ENCODE results near the gene ELAVL1. TPM values are rescaled to one million over a fixed set of nuclear protein-coding genes. Genes with fewer than 3 reads are reported as not detected.

ELAVL1 gene
- total and polyA plus RNA-seq, 9 of the 15 experiments (the other 6 are each of a cell fraction or from before 2014, with no cell fraction given): 4.3 to 172 (median 69.2) TPM

- TF ChIP-seq HMG20A (CRISPR knock-in tag; conservative IDR thresholded peaks at IDR 0.05): no peak
- peak; percentile 82; the same call in 1 of the 2 replicates for TF ChIP-seq ZBTB7A (IDR thresholded peaks at IDR 0.05; ENCODE audit: borderline replicate concordance, control insufficient read depth, low read depth, low read length)
- TF ChIP-seq ARNT (IDR thresholded peaks at IDR 0.05): no peak
- TF ChIP-seq HCFC1 (IDR thresholded peaks at IDR 0.05; ENCODE audit: low read depth, low read length): peak; percentile 24; the same call in 1 of the 2 replicates
- no peak for TF ChIP-seq ZNF785 (CRISPR knock-in tag; IDR thresholded peaks at IDR 0.05)
- TF ChIP-seq ATF2 (CRISPR knock-in tag; IDR thresholded peaks at IDR 0.05): no peak
- TF ChIP-seq GATA2 (CRISPR knock-in tag; IDR thresholded peaks at IDR 0.05): no peak
Measured at GRCh38 chr19:8001995-8002849, 3.2 kb downstream of the ELAVL1 start (continued).

GRCh38 chr19:8001651-8001994, 3.8 kb downstream of the ELAVL1 start:
- no peaks in the 10 kb centered on the region for H3K27me3 ChIP-seq (ENCODE audit: control insufficient read depth in 2 of 2, insufficient read depth in 2 of 2, low read length in 2 of 2)
- peak in 1 of 4 experiments; percentile 28 for DNase-seq (ENCODE audit: extremely low read depth in 1 of 4, low spot score in 3 of 4)
- no peaks in the 10 kb centered on the region for H3K9me3 ChIP-seq (replicated peaks; ENCODE audit: control insufficient read depth, insufficient read depth, low read depth, low read length)
- in situ Hi-C loops (cut with MboI) (no loop called here), intact Hi-C loops (cut with micrococcal nuclease) (no loop called here)
- peak overlapping the region; percentile 79 for H3K27ac ChIP-seq (ENCODE audit: extremely low read depth, low read depth, low read length)
- peaks cover 17% of the 10 kb centered on the region for H3K9me1 ChIP-seq (ENCODE audit: control insufficient read depth, insufficient read depth, low read length)
- peak overlapping the region; percentile 42; the same call in 1 of the 2 replicates for H3K4me3 ChIP-seq
- WGBS (ENCODE audit: insufficient coverage, low coverage, missing lambda C conversion rate): 82% methylated on average over 5 of the region's 5 CpGs
- BruUV-seq (replicated peaks): no TSS peak
- FAIRE-seq: no peak
- ATAC-seq: no peak
- ChIA-PET CTCF (ENCODE audit: low intra/inter-chr PET ratio) (interaction anchor here (1.1 kb wide), 2 partner anchors 31 to 57 kb away, joined by 4 to 5 read pairs; no protein-coding TSS in a partner anchor), POLR2A (interaction anchor here (0.6 to 1.3 kb wide), 4 partner anchors 58 to 320 kb away, joined by 3 to 8 read pairs (median 3); partner anchors contain the start of genes RPS28 and TIMM44)
- peaks cover 70% of the 10 kb centered on the region for H4K20me1 ChIP-seq (replicated peaks; ENCODE audit: control insufficient read depth, insufficient read depth, low read length)
- H3K4me1 ChIP-seq (replicated peaks in 1 of 2; ENCODE audit: control insufficient read depth in 2 of 2, insufficient read depth in 2 of 2, low read length in 2 of 2): peaks cover 30 to 34% of the 10 kb centered on the region in 2 experiments
- H3K79me2 ChIP-seq (ENCODE audit: control insufficient read depth, insufficient read depth, low read length): peaks cover 96% of the 10 kb centered on the region
- H2AFZ ChIP-seq (ENCODE audit: low read depth, low read length): no peak overlapping the region
- peak overlapping the region; percentile 70 to 85; a peak in 3 of 4 replicates for H3K9ac ChIP-seq (ENCODE audit: insufficient read depth in 1 of 2, low read depth in 2 of 2, low read length in 2 of 2)
- peaks cover 44% of the 10 kb centered on the region for H3K36me3 ChIP-seq (ENCODE audit: control insufficient read depth, insufficient read depth, low read length)
- H3K4me2 ChIP-seq (ENCODE audit: insufficient read depth, low read length): peak overlapping the region; percentile 99
- TF ChIP-seq HNRNPL (IDR thresholded peaks at IDR 0.05; ENCODE audit: low read depth, low read length) (no peak), TFAM (CRISPR knock-in tag; conservative IDR thresholded peaks at IDR 0.05) (no peak), POLR2B (IDR thresholded peaks at IDR 0.05; ENCODE audit: low read depth, partially characterized antibody) (no peak), ZNF121 (CRISPR knock-in tag; conservative IDR thresholded peaks at IDR 0.05) (peak; percentile 64; the same call in 1 of the 2 replicates), NCOA2 (IDR thresholded peaks at IDR 0.05; ENCODE audit: partially characterized antibody in 2 of 2) (no peak), BHLHE40 (IDR thresholded peaks at IDR 0.05; ENCODE audit: low read length) (no peak), ZNF3 (CRISPR knock-in tag; IDR thresholded peaks at IDR 0.05) (no peak), YY1 (IDR thresholded peaks at IDR 0.05; ENCODE audit: borderline replicate concordance in 1 of 3, control insufficient read depth in 1 of 3, extremely low read depth in 1 of 3, insufficient read depth in 3 of 3, insufficient read length in 1 of 3, insufficient replicate concordance in 2 of 3, low read depth in 1 of 3, low read length in 2 of 3) (peak in 1 of 3 experiments; percentile 13), SMAD1 (IDR thresholded peaks at IDR 0.05; ENCODE audit: low read depth, low read length, partially characterized antibody) (no peak)
